MCF 10A (cell line): ENCODE measurements around the gene FAAP20. TPM values are rescaled to one million over a fixed set of nuclear protein-coding genes. Genes with fewer than 3 reads are reported as not detected.

Source experiments
- BruUV-seq: library from RNA; stranded (reverse); fragments of 400-500 nt; replicated peaks from 2 replicates; lab custom pipeline; 2021; lab: Mats Ljungman, UMichigan
- CTCF ChIA-PET: fragments of 300-600 bp; sonication (Branson Sonifier 250); formaldehyde crosslinking; extraction: SDS; loops from one replicate; lab custom pipeline; 2021; ENCODE audit warnings: antibody characterized with exemption, inconsistent platforms; lab: Yijun Ruan, JAX
- POLR2A ChIA-PET: fragments of 300-600, 350-650 bp; sonication (Branson Sonifier 250); formaldehyde crosslinking; extraction: SDS; loops from one replicate; lab custom pipeline; 2020; ENCODE audit warnings: antibody characterized with exemption, inconsistent platforms; lab: Yijun Ruan, JAX
- DNase-seq: peaks from one replicate; pipeline ENCODE4 v3.0.0-alpha.2; 2018; ENCODE audit not compliant: unreplicated experiment
- H3K27ac Mint-ChIP-seq: one replicate; pipeline ENCODE4 v1.8.0; 2022; ENCODE audit warnings: mild to moderate bottlenecking, low read depth, mixed read lengths; ENCODE audit not compliant: unreplicated experiment
- H3K27me3 Mint-ChIP-seq: one replicate; pipeline ENCODE4 v1.8.0; 2022; ENCODE audit warnings: mixed read lengths; ENCODE audit not compliant: insufficient read depth, unreplicated experiment
- H3K36me3 Mint-ChIP-seq: one replicate; pipeline ENCODE4 v1.8.0; 2022; ENCODE audit warnings: mild to moderate bottlenecking, moderate library complexity, mixed read lengths; ENCODE audit not compliant: insufficient read depth, unreplicated experiment
- H3K4me1 Mint-ChIP-seq: one replicate; pipeline ENCODE4 v1.8.0; 2022; ENCODE audit warnings: mixed read lengths; ENCODE audit not compliant: insufficient read depth, unreplicated experiment
- H3K4me3 Mint-ChIP-seq: one replicate; pipeline ENCODE4 v1.8.0; 2022; ENCODE audit warnings: mild to moderate bottlenecking, moderate library complexity, mixed read lengths; ENCODE audit not compliant: unreplicated experiment
- H3K9me3 Mint-ChIP-seq: one replicate; pipeline ENCODE4 v1.8.0; 2022; ENCODE audit warnings: mixed read lengths; ENCODE audit not compliant: unreplicated experiment
- intact Hi-C: fragments of 100-400 bp; cut with micrococcal nuclease; formaldehyde crosslinking; loops from 2 replicates; pipeline ENCODE4 v1.14.1; 2022
- total RNA-seq: library from RNA; stranded (reverse); gene quantifications from 2 replicates; pipeline ENCODE4 v1.2.3, GENCODE V29; 2022
- TF ChIP-seq, protein P1 (sequence below): fragments of 200-600 bp; IDR thresholded peaks from one replicate; pipeline ENCODE4 v1.8.0; 2022; ENCODE audit warnings: antibody characterized with exemption, mild to moderate bottlenecking; ENCODE audit not compliant: unreplicated experiment

FAAP20 gene
- total RNA-seq, 1 experiment from 2014 or later = 75.9 TPM

DNA sequence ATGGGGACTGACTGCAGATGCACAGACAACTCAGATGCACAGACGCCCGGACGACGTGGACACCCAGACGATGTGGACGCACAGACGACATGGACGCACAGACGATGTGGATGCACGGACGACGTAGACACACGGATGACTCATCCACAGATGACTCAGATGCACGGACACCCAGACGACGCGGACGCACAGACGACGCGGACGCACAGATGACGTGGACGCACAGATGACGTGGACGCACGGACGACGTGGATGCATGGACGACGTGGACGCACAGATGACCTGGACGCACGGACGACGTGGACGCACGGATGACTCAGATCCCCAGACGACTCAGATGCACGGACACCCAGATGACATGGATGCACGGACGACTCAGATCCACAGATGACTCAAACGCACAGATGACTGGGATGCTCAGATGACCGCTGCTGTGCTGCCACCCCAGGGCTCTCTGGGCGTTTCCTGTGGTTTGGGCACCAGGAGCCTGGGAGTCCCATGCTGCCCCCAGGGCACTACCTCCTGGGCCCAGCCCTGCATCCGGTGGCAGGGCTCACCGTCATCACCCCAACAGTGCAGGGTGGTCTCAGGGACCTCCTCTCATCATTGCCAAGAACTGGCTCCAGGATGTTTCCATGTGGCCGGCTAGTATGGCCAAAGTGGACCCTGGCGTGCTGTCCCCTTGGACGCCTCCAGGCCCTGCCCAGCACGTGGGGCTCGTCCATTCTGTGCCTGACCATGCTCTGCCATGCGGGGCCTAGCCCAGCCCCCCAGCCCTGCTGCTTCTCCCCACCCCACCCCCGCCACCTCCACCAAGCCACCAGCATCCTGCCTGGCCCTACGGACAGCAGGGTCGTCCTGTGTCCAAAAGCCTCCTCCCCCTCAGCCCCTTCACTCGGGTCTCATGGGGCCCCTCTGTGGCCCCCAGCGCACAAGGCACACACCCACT, 14.0 kb downstream of the FAAP20 start:
- H3K36me3 Mint-ChIP-seq = no peaks in the 10 kb centered on the region
- intact Hi-C loops = no loop called here

DNA sequence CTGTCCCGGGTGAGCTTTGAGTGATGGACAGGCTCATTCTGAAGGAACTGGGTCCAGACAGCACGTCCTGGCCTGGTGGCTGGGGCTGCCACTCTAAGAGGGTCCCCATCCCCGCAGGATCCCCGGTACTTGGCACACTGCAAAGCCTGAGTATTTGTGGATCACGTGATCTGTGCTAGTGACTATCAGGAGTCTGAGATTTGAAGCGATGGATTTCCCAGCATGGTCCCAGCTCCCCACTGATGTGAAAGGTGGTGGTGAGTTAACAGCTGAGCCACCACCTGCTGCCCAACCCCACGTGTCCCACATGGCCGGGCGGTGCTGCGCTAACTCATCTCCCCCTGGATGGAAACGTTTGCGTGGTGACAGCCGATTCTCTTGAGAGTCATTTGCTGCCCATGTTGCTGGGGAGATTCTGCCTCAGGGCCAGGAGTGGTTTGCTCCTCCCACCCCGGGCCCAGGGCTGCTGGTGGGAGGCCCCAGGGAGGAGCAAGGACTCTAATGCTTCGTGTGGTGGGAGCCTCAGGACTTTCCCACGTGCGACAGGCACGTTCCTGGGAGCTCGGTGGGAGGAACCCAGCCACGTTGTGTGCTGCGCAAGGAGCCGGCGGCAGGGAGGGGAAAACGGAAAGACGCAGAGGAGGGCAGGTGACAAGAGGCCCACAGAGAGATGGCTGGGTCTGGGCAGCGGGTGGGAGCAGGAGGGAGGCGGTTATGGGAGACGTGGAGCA, 15.1 kb downstream of the FAAP20 start:
- no peak overlapping the region for H3K4me3 Mint-ChIP-seq
- no peak overlapping the region for H3K27ac Mint-ChIP-seq
- BruUV-seq = no TSS peak
- H3K27me3 Mint-ChIP-seq = no peaks in the 10 kb centered on the region
- intact Hi-C loops = no loop called here
- DNase-seq = no peak
- ChIA-PET CTCF (interaction anchor here (1.5 kb wide), 1 partner anchor 40 kb away, joined by 3 read pairs; no protein-coding TSS in a partner anchor), POLR2A (no interaction called here)
- no peaks in the 10 kb centered on the region for H3K36me3 Mint-ChIP-seq
- no peaks in the 10 kb centered on the region for H3K9me3 Mint-ChIP-seq
- TF ChIP-seq, protein P1, sequence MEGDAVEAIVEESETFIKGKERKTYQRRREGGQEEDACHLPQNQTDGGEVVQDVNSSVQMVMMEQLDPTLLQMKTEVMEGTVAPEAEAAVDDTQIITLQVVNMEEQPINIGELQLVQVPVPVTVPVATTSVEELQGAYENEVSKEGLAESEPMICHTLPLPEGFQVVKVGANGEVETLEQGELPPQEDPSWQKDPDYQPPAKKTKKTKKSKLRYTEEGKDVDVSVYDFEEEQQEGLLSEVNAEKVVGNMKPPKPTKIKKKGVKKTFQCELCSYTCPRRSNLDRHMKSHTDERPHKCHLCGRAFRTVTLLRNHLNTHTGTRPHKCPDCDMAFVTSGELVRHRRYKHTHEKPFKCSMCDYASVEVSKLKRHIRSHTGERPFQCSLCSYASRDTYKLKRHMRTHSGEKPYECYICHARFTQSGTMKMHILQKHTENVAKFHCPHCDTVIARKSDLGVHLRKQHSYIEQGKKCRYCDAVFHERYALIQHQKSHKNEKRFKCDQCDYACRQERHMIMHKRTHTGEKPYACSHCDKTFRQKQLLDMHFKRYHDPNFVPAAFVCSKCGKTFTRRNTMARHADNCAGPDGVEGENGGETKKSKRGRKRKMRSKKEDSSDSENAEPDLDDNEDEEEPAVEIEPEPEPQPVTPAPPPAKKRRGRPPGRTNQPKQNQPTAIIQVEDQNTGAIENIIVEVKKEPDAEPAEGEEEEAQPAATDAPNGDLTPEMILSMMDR = no peak
- no peaks in the 10 kb centered on the region for H3K4me1 Mint-ChIP-seq

More for the DNA sequence above, 14.0 kb downstream of the FAAP20 start:
- BruUV-seq = no TSS peak
- POLR2A ChIA-PET = no interaction called here
- Mint-ChIP-seq H3K27ac (no peak overlapping the region), H3K4me1 (no peaks in the 10 kb centered on the region), H3K4me3 (no peak overlapping the region), H3K27me3 (no peaks in the 10 kb centered on the region), H3K9me3 (no peaks in the 10 kb centered on the region)
- CTCF ChIA-PET = no interaction called here
- TF ChIP-seq, protein P1 = no peak
- DNase-seq = no peak

DNA sequence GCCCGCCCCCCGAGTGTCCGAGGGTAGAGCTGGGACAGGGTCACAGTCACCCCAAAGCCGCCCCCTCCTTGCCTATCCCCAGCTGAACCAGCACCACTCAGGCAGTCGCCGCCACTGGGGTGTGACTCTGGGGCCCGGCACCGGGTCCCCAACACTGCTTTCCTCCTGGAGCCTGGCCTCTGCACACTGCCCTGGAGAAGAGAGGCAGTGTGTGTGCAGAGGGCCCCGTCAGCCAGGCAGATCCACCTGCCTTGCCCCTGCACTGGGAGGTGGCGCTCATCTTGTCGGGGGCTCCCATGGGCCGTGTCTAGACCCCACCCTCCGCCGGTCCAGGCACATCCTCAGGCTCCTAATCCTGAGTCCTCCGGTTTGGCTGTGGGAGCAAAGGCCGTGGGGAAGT, 15.7 kb downstream of the FAAP20 start:
- H3K27me3 Mint-ChIP-seq = no peaks in the 10 kb centered on the region
- no peaks in the 10 kb centered on the region for H3K36me3 Mint-ChIP-seq
- no peaks in the 10 kb centered on the region for H3K9me3 Mint-ChIP-seq
- BruUV-seq = no TSS peak
- TF ChIP-seq, protein P1 = no peak
- CTCF ChIA-PET = interaction anchor here (1.5 kb wide), 1 partner anchor 39 kb away, joined by 3 read pairs; no protein-coding TSS in a partner anchor
- POLR2A ChIA-PET = no interaction called here
- H3K4me3 Mint-ChIP-seq = no peak overlapping the region
- no peaks in the 10 kb centered on the region for H3K4me1 Mint-ChIP-seq
- DNase-seq = no peak
- H3K27ac Mint-ChIP-seq = no peak overlapping the region
- intact Hi-C loops = no loop called here

DNA sequence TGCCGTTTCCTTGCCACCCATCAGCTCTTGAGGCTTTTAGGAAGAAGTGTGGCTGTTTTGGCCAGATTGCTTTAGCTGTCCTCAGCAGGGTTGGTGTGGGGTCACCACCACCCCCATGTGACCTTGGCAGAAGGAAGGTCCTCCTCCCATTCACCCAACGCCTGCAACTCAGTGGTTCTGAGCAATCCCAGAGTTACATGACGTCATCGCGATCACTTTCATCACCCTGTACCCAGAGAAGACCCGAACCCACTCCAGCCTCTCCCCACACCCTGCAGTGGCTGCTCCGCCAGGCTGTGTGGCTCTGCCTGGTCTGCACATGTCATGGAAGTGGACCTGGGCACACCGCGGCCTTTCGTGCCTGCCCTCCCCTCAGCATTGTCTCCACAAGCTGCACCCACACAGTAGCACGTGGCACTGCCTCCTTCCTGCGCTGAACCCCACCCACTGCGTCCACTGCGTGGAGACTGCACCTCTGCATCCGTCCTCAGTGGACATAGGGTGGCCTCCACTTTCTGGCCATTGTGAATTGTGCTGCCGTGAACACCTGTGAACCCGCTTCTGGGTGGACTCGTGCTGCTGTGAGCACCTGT, 16.5 kb downstream of the FAAP20 start:
- CTCF ChIA-PET = interaction anchor here (1.5 kb wide), 1 partner anchor 38 kb away, joined by 3 read pairs; no protein-coding TSS in a partner anchor
- BruUV-seq = no TSS peak
- intact Hi-C loops = no loop called here
- Mint-ChIP-seq H3K4me3 (no peak overlapping the region), H3K9me3 (no peaks in the 10 kb centered on the region), H3K4me1 (no peaks in the 10 kb centered on the region), H3K36me3 (peaks cover 2% of the 10 kb centered on the region), H3K27me3 (no peaks in the 10 kb centered on the region), H3K27ac (no peak overlapping the region)
- TF ChIP-seq, protein P1 = no peak
- no peak for DNase-seq
- POLR2A ChIA-PET = no interaction called here
